Fibroblast of lung (primary cell): Measurements from ENCODE around the gene OMP. TPM values are rescaled to one million over a fixed set of nuclear protein-coding genes. Genes with fewer than 3 reads are reported as not detected.

Source experiments
- DNase-seq, 2 donors: peaks; one replicate each; pipeline versions ENCODE4 v3.0.0 to v3.0.0-alpha.2; 2010; ENCODE audit warnings: low read depth in 2 of 2
- H2AFZ ChIP-seq: 2 replicates; pipeline ENCODE4 v1.5.1; 2012; ENCODE audit warnings: low read length, control low read depth, inconsistent platforms
- H3K27ac ChIP-seq: 2 replicates; pipeline ENCODE4 v1.5.1; 2011; ENCODE audit warnings: low read length, control low read depth; ENCODE audit not compliant: insufficient read depth
- H3K27me3 ChIP-seq: 2 replicates; pipeline ENCODE4 v1.5.1; 2011; ENCODE audit warnings: mild to moderate bottlenecking, low read length; ENCODE audit not compliant: control insufficient read depth, insufficient read depth
- H3K36me3 ChIP-seq: 2 replicates; pipeline ENCODE4 v1.5.1; 2011; ENCODE audit warnings: low read length; ENCODE audit not compliant: control insufficient read depth, insufficient read depth
- H3K4me1 ChIP-seq: 2 replicates; pipeline ENCODE4 v1.5.1; 2011; ENCODE audit warnings: low read length; ENCODE audit not compliant: control insufficient read depth, insufficient read depth; ENCODE audit errors: extremely low read depth
- H3K4me2 ChIP-seq: 2 replicates; pipeline ENCODE4 v1.5.1; 2011; ENCODE audit warnings: low read length, control low read depth; ENCODE audit not compliant: insufficient read depth; ENCODE audit errors: extremely low read depth
- H3K4me3 ChIP-seq, 4 experiments: fragments of 200-600 bp in 1 of 4; sonication (generic) in 1 of 4; replicated peaks in 1 of 4; 2 replicates each; pipeline ENCODE4 v1.5.1; 2011 to 2016; ENCODE audit warnings: low read length in 4 of 4, low read depth in 3 of 4, mild to moderate bottlenecking in 3 of 4, control low read depth in 2 of 4, inconsistent platforms in 1 of 4, mixed read lengths in 1 of 4; ENCODE audit not compliant: insufficient read depth in 1 of 4; ENCODE audit errors: control extremely low read depth in 1 of 4
- H3K79me2 ChIP-seq: 2 replicates; pipeline ENCODE4 v1.5.1; 2012; ENCODE audit warnings: mild to moderate bottlenecking, low read length, inconsistent platforms; ENCODE audit not compliant: control insufficient read depth, insufficient read depth
- H3K9ac ChIP-seq: 2 replicates; pipeline ENCODE4 v1.5.1; 2011; ENCODE audit warnings: mild to moderate bottlenecking, low read length, control low read depth; ENCODE audit not compliant: insufficient read depth
- H3K9me3 ChIP-seq: 2 replicates; pipeline ENCODE4 v1.5.1; 2012; ENCODE audit warnings: low read depth, low read length; ENCODE audit not compliant: control insufficient read depth, insufficient read depth
- H4K20me1 ChIP-seq: 2 replicates; pipeline ENCODE4 v1.5.1; 2011; ENCODE audit warnings: low read length; ENCODE audit not compliant: control insufficient read depth, insufficient read depth; ENCODE audit errors: extremely low read depth
- EZH2 ChIP-seq: IDR thresholded peaks from 2 replicates; pipeline ENCODE4 v1.5.1; 2012; ENCODE audit warnings: low read length, control low read depth, mild to moderate bottlenecking; ENCODE audit errors: missing control alignments
- polyA plus RNA-seq, 2 donors: library from polyadenylated mRNA; depleted of rRNA in 1 of 2; stranded (reverse) in 1 of 2; unstranded in 1 of 2; fragments of >200 nt; gene quantifications; 2 replicates each; pipeline ENCODE4 v1.2.1, GENCODE V29; 2011 to 2012; ENCODE audit warnings: missing spikeins in 1 of 2
- total RNA-seq: library from RNA; depleted of rRNA; stranded (reverse); fragments of >200 nt; gene quantifications from 2 replicates; pipeline ENCODE4 v1.2.1, GENCODE V29; 2014
- TF ChIP-seq, protein P1 (sequence below), 2 donors: IDR thresholded peaks in 1 of 2; conservative IDR thresholded peaks in 1 of 2; 1 replicate in 1 of 2; 2 replicates in 1 of 2; pipeline ENCODE4 v1.5.1; 2011 to 2012; ENCODE audit warnings: low read length in 2 of 2, control low read depth in 1 of 2, inconsistent platforms in 1 of 2, low read depth in 1 of 2, mild to moderate bottlenecking in 1 of 2

OMP gene
- total and polyA plus RNA-seq, 2 donors (not counting 1 experiment from before 2014, with no cell fraction given) = 0.83 TPM; not detected in 1

- Histone ChIP-seq H3K4me1 (peaks cover 12% of the 10 kb centered on the region), H3K27me3 (no peaks in the 10 kb centered on the region), H3K36me3 (peaks cover 2% of the 10 kb centered on the region), H3K79me2 (peaks cover 1% of the 10 kb centered on the region), H2AFZ (no peak overlapping the region), H3K4me3 (no peak overlapping the region), H3K9ac (no peak overlapping the region), H3K27ac (no peak overlapping the region), H4K20me1 (no peaks in the 10 kb centered on the region), H3K4me2 (no peak overlapping the region), H3K9me3 (no peaks in the 10 kb centered on the region)
- TF ChIP-seq EZH2 = no peak
- TF ChIP-seq, protein P1, sequence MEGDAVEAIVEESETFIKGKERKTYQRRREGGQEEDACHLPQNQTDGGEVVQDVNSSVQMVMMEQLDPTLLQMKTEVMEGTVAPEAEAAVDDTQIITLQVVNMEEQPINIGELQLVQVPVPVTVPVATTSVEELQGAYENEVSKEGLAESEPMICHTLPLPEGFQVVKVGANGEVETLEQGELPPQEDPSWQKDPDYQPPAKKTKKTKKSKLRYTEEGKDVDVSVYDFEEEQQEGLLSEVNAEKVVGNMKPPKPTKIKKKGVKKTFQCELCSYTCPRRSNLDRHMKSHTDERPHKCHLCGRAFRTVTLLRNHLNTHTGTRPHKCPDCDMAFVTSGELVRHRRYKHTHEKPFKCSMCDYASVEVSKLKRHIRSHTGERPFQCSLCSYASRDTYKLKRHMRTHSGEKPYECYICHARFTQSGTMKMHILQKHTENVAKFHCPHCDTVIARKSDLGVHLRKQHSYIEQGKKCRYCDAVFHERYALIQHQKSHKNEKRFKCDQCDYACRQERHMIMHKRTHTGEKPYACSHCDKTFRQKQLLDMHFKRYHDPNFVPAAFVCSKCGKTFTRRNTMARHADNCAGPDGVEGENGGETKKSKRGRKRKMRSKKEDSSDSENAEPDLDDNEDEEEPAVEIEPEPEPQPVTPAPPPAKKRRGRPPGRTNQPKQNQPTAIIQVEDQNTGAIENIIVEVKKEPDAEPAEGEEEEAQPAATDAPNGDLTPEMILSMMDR (conservative IDR thresholded peaks at IDR 0.05 in 1 of 2, IDR thresholded peaks at IDR 0.05 in 1 of 2; ENCODE audit: low read depth in 1 of 2, low read length in 2 of 2) = no peak
- DNase-seq = no peak
These were observed 17.0 kb upstream of the OMP start for GRCh38 chr11:77085652-77086051.

DNA sequence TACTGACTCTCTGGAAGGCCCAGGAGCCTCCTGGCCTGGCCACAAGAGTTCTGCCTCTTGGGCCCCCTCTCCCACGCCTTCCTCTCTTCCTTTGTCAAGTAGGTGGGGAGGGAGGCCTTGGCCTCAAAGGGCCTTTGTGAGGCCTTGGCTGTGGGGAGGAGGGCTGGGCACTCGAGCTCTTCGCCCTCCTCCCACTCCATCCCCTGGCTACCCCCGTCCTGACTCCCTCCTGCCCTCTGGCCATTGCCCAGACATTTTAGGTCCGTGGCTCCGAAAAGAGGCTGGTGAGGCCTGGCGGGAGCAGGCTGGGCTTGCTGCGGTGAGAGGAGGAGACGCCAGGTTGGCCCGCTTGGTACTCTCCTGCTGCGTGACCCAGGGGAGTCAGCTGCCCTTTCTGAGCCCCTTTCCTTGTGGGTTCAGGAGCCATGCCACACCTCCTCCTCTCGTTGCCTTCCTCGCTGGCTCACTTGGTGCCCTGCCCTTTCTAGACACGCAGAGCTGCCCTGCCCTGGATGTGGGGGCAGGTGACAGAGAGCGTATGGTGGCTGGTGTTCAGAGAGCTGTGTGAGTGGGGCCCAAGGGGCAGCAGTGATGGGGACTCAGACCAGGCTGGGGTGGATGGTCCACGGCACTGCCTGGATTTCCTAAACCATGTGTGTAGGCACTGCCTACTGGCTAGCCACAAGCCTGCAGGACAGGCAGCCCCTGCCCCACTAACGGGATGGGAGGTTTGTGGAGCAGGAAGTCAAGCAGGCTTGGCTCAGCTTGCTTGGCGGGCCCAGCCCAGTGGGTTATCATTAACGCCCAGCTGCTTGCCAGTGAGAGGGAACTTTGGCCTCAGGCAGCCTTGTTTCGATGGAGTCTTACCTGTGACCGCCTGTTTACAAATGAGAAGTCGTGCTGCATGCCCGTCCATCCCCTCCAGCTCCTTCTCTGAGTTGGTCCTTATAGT lies 15.8 kb upstream of the OMP start:
- Histone ChIP-seq H2AFZ (no peak overlapping the region), H4K20me1 (no peaks in the 10 kb centered on the region), H3K4me1 (peaks cover 8% of the 10 kb centered on the region), H3K4me3 (no peak overlapping the region), H3K36me3 (peaks cover 2% of the 10 kb centered on the region), H3K79me2 (peaks cover 1% of the 10 kb centered on the region), H3K27ac (no peak overlapping the region), H3K9ac (no peak overlapping the region), H3K27me3 (no peaks in the 10 kb centered on the region), H3K4me2 (no peak overlapping the region), H3K9me3 (no peaks in the 10 kb centered on the region)
- DNase-seq = no peak
- TF ChIP-seq EZH2 = no peak
- TF ChIP-seq, protein P1 (conservative IDR thresholded peaks at IDR 0.05 in 1 of 2, IDR thresholded peaks at IDR 0.05 in 1 of 2; ENCODE audit: low read depth in 1 of 2, low read length in 2 of 2) = no peak

- Histone ChIP-seq H3K27me3 (no peaks in the 10 kb centered on the region), H3K4me2 (no peak overlapping the region), H3K4me3 (no peak overlapping the region), H2AFZ (no peak overlapping the region), H3K27ac (no peak overlapping the region), H3K9me3 (no peaks in the 10 kb centered on the region), H3K4me1 (peaks cover 4% of the 10 kb centered on the region), H4K20me1 (no peaks in the 10 kb centered on the region), H3K79me2 (no peaks in the 10 kb centered on the region), H3K9ac (no peak overlapping the region), H3K36me3 (peaks cover 2% of the 10 kb centered on the region)
- no peak for TF ChIP-seq EZH2
- TF ChIP-seq, protein P1 (conservative IDR thresholded peaks at IDR 0.05 in 1 of 2, IDR thresholded peaks at IDR 0.05 in 1 of 2; ENCODE audit: low read depth in 1 of 2, low read length in 2 of 2) = no peak
- no peak for DNase-seq
These were observed 14.9 kb upstream of the OMP start for GRCh38 chr11:77087723-77088225.
